ENCODE data around the gene OPCML.

Gene OPCML

GRCh38 chr11:132876239-132876638, 656.1 kb downstream of the OPCML start:
- no peak for DNase-seq

- peak; percentile 91 for DNase-seq
These were observed 657.7 kb downstream of the OPCML start for GRCh38 chr11:132874638-132875037.

GRCh38 chr11:132873841-132874240, 658.5 kb downstream of the OPCML start:
- no peak for DNase-seq

- no peak for DNase-seq
These were observed 660.1 kb downstream of the OPCML start for GRCh38 chr11:132872211-132872610.

GRCh38 chr11:132866783-132867545, 665.3 kb downstream of the OPCML start:
- peak; percentile 72 for DNase-seq

- no peak for DNase-seq
These were observed 666.7 kb downstream of the OPCML start for GRCh38 chr11:132865623-132866022.

GRCh38 chr11:132864811-132865576, 667.3 kb downstream of the OPCML start:
- no peak for DNase-seq

- DNase-seq: no peak
These were observed 669.4 kb downstream of the OPCML start for GRCh38 chr11:132862933-132863332.

- no peak for DNase-seq
These were observed 670.2 kb downstream of the OPCML start for GRCh38 chr11:132862137-132862536.

- DNase-seq: no peak
These were observed 673.0 kb downstream of the OPCML start for GRCh38 chr11:132859306-132859705.

- peak; percentile 44 for DNase-seq
These were observed 674.1 kb downstream of the OPCML start for GRCh38 chr11:132858223-132858622.

- DNase-seq: no peak
These were observed 676.3 kb downstream of the OPCML start for GRCh38 chr11:132856032-132856431.

- no peak for DNase-seq
These were observed 676.8 kb downstream of the OPCML start for GRCh38 chr11:132855516-132855915.

GRCh38 chr11:132853886-132854285, 678.4 kb downstream of the OPCML start:
- no peak for DNase-seq

- DNase-seq: no peak
These were observed 679.9 kb downstream of the OPCML start for GRCh38 chr11:132852361-132852760.

GRCh38 chr11:132851247-132851646, 681.1 kb downstream of the OPCML start:
- DNase-seq: no peak

- no peak for DNase-seq
These were observed 682.0 kb downstream of the OPCML start for GRCh38 chr11:132850266-132850665.

- DNase-seq: peak; percentile 78
These were observed 684.0 kb downstream of the OPCML start for GRCh38 chr11:132848336-132848735.

GRCh38 chr11:132846075-132846474, 686.2 kb downstream of the OPCML start:
- no peak for DNase-seq

- DNase-seq: peak; percentile 96
These were observed 687.2 kb downstream of the OPCML start for GRCh38 chr11:132844956-132845696.

GRCh38 chr11:132840660-132841059, 691.6 kb downstream of the OPCML start:
- DNase-seq: no peak

- DNase-seq: no peak
These were observed 692.1 kb downstream of the OPCML start for GRCh38 chr11:132840191-132840590.

- no peak for DNase-seq
These were observed 692.9 kb downstream of the OPCML start for GRCh38 chr11:132839236-132839945.

Data from fibroblast of skin of back (primary cell).